Tongue (tissue), 2 donors: ENCODE data around the gene SNX2. TPM values are rescaled to one million over a fixed set of nuclear protein-coding genes. Genes with fewer than 3 reads are reported as not detected.
A peak's percentile ranks its signal among the peaks of the same experiment; 100 is the strongest.
"Not testable (repeated sequence)": the region's sequence is repeated elsewhere in the genome, so short reads cannot be mapped to it uniquely, and the experiment has no call there.

Source experiments
- DNase-seq: peaks from one replicate; pipeline ENCODE4 v3.0.0-alpha.2; 2015
- total RNA-seq: library from RNA; depleted of rRNA; stranded (reverse); fragments of >200 nt; gene quantifications from one replicate; pipeline ENCODE4 v1.2.3, GENCODE V29; 2014

SNX2 gene
- 68.5 TPM for total RNA-seq

- peak; percentile 96 for DNase-seq
Observed at GRCh38 chr5:122774861-122775549, at the start of gene SNX2. Gene SNX2, plus strand, starts transcription at chr5:122775080. Its CDS starts 24 bp downstream, at chr5:122775104.

- DNase-seq = no peak
Observed at GRCh38 chr5:122727112-122727541, 47.8 kb upstream of the SNX2 start.

- no peak for DNase-seq
Observed at GRCh38 chr5:122730037-122730436, 44.8 kb upstream of the SNX2 start.

GRCh38 chr5:122730456-122730855 is 44.4 kb upstream of the SNX2 start:
- no peak for DNase-seq

GRCh38 chr5:122736086-122736845 is 38.6 kb upstream of the SNX2 start:
- peak; percentile 30 for DNase-seq

- no peak for DNase-seq
Observed at GRCh38 chr5:122738088-122738487, 36.8 kb upstream of the SNX2 start.

- no peak for DNase-seq
Observed at GRCh38 chr5:122741681-122742080, 33.2 kb upstream of the SNX2 start.

- no peak for DNase-seq
Observed at GRCh38 chr5:122743261-122743660, 31.6 kb upstream of the SNX2 start.

- no peak for DNase-seq
Observed at GRCh38 chr5:122745597-122745996, 29.3 kb upstream of the SNX2 start.

- DNase-seq = no peak
Observed at GRCh38 chr5:122749886-122750285, 25.0 kb upstream of the SNX2 start.

GRCh38 chr5:122751293-122751782 is 23.5 kb upstream of the SNX2 start:
- no peak for DNase-seq

- no peak for DNase-seq
Observed at GRCh38 chr5:122753500-122753899, 21.4 kb upstream of the SNX2 start.

- no peak for DNase-seq
Observed at GRCh38 chr5:122755783-122756182, 19.1 kb upstream of the SNX2 start.

- DNase-seq = no peak
Observed at GRCh38 chr5:122756264-122756911, 18.5 kb upstream of the SNX2 start.

GRCh38 chr5:122757285-122757684 is 17.6 kb upstream of the SNX2 start:
- no peak for DNase-seq

- no peak for DNase-seq
Observed at GRCh38 chr5:122759241-122760070, 15.4 kb upstream of the SNX2 start.

- no peak for DNase-seq
Observed at GRCh38 chr5:122760236-122760635, 14.6 kb upstream of the SNX2 start.

- DNase-seq = no peak
Observed at GRCh38 chr5:122761115-122761514, 13.8 kb upstream of the SNX2 start.

- DNase-seq = not testable (repeated sequence)
Observed at GRCh38 chr5:122761896-122762295, 13.0 kb upstream of the SNX2 start.

- DNase-seq = no peak
Observed at GRCh38 chr5:122766130-122766529, 8.8 kb upstream of the SNX2 start.

GRCh38 chr5:122770477-122770876 is 4.4 kb upstream of the SNX2 start:
- DNase-seq = no peak

GRCh38 chr5:122772446-122772845 is 2.4 kb upstream of the SNX2 start:
- DNase-seq = no peak
